ENCODE results near the gene ARHGAP33. TPM values are rescaled to one million over a fixed set of nuclear protein-coding genes. Genes with fewer than 3 reads are reported as not detected.

ARHGAP33 gene
- total and polyA plus RNA-seq, 10 of the 15 experiments (the other 5 are each of a cell fraction or from before 2014, with no cell fraction given): 0.05 to 22.9 (median 2.3) TPM; not detected in 1

GRCh38 chr19:35757749-35758608 lies 17.4 kb upstream of the ARHGAP33 start, which contains the start of gene PROSER3 (continued):
- TF ChIP-seq ZZZ3 (IDR thresholded peaks at IDR 0.05; ENCODE audit: control insufficient read depth, insufficient read length, low read depth): no peak
- 0 out of 2 replicates have a peak, but pooled peaks have one; percentile 41 for TF ChIP-seq EED (IDR thresholded peaks at IDR 0.05; ENCODE audit: low read depth)
- TF ChIP-seq PML (IDR thresholded peaks at IDR 0.05; ENCODE audit: low read length): peak; percentile 31; the same call in 1 of the 2 replicates
- no peak for TF ChIP-seq ATF2 (IDR thresholded peaks at IDR 0.05; ENCODE audit: low read length)
- peak; percentile 45 for TF ChIP-seq MXI1 (IDR thresholded peaks at IDR 0.05; ENCODE audit: low read depth, low read length)
- TF ChIP-seq NR2C2 (IDR thresholded peaks at IDR 0.05; ENCODE audit: borderline replicate concordance, control insufficient read depth, insufficient read length, low read depth): no peak
- TF ChIP-seq NFYB (IDR thresholded peaks at IDR 0.05; ENCODE audit: insufficient read depth, low read depth, low read length): peak; percentile 99
- peak; percentile 72 for TF ChIP-seq HDGF (IDR thresholded peaks at IDR 0.05)
- TF ChIP-seq ELK1 (IDR thresholded peaks at IDR 0.05; ENCODE audit: low read depth, low read length): peak; percentile 72; the same call in 1 of the 2 replicates
- TF ChIP-seq PAX5 (IDR thresholded peaks at IDR 0.05; ENCODE audit: borderline replicate concordance, low read depth, low read length): no peak
- TF ChIP-seq MAX (IDR thresholded peaks at IDR 0.05; ENCODE audit: low read depth, low read length): no peak; the same call in 1 of the 2 replicates
- TF ChIP-seq SRF (IDR thresholded peaks at IDR 0.05; ENCODE audit: low read depth in 2 of 2, low read length in 2 of 2): no peak
- peak; percentile 100 for TF ChIP-seq SP1 (IDR thresholded peaks at IDR 0.05; ENCODE audit: low read depth, low read length)
- no peak for TF ChIP-seq CHD4 (IDR thresholded peaks at IDR 0.05)
- TF ChIP-seq KAT2A (conservative IDR thresholded peaks at IDR 0.05; ENCODE audit: control insufficient read depth, low read depth, low read length): no peak
- TF ChIP-seq BRCA1 (IDR thresholded peaks at IDR 0.05; ENCODE audit: low read depth, low read length): no peak
- peak; percentile 63 for TF ChIP-seq MEF2B (IDR thresholded peaks at IDR 0.05; ENCODE audit: partially characterized antibody, poor library complexity, severe bottlenecking)
- TF ChIP-seq REST (IDR thresholded peaks at IDR 0.05; ENCODE audit: low read depth, low read length): no peak
- TF ChIP-seq PRDM15 (CRISPR knock-in tag; IDR thresholded peaks at IDR 0.05): no peak
